Measurements from ENCODE around the gene SUMF2.
"Not testable (repeated sequence)": the region's sequence is repeated elsewhere in the genome, so short reads cannot be mapped to it uniquely, and the experiment has no call there.

The SUMF2 gene

DNA sequence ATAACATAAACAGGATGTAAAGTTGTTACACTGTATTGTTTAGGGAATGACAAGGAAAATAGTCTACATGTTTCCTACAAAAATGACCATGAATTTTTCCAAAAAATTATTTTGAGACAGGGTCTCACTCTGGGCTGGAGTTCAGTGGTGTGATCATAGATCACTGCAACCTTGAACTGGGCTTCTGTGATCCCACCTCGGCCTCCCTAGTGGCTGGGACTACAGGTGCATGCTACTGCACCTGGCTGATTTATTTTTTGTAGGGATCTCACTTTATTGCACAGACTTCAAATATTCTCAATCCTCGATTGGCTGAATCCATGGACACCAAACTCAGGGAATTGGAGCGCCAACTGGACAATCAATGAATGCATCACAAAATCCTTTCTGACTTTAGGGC is 35.6 kb downstream of the SUMF2 start:
- no peak for DNase-seq (ENCODE audit: extremely low read depth, low read depth)
- no peak overlapping the region for H3K4me3 ChIP-seq (replicated peaks; ENCODE audit: low read depth, low read length)
- TF ChIP-seq, protein P1, sequence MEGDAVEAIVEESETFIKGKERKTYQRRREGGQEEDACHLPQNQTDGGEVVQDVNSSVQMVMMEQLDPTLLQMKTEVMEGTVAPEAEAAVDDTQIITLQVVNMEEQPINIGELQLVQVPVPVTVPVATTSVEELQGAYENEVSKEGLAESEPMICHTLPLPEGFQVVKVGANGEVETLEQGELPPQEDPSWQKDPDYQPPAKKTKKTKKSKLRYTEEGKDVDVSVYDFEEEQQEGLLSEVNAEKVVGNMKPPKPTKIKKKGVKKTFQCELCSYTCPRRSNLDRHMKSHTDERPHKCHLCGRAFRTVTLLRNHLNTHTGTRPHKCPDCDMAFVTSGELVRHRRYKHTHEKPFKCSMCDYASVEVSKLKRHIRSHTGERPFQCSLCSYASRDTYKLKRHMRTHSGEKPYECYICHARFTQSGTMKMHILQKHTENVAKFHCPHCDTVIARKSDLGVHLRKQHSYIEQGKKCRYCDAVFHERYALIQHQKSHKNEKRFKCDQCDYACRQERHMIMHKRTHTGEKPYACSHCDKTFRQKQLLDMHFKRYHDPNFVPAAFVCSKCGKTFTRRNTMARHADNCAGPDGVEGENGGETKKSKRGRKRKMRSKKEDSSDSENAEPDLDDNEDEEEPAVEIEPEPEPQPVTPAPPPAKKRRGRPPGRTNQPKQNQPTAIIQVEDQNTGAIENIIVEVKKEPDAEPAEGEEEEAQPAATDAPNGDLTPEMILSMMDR (IDR thresholded peaks at IDR 0.05; ENCODE audit: low read depth, low read length, missing control alignments): no peak

DNA sequence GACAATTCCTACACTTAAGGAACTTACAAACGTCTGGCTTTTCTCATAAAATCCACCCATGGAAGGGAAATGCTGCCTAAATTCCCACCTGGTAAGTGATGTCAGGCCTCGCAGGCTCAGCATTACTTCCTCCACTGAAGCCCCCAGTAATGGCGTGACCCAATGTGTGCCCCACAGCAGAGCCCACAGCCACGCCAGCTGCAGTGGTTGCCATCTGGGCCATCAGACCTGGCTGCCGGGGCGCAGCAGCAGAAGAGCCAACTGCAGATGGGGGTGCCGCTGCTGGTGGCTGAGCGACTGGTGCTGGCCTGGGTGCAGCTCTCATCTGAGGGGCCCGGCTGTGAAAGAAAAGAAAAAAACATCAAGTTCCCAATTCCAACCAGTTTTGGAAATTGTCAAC is 40.1 kb downstream of the SUMF2 start:
- not testable (repeated sequence) for H3K4me3 ChIP-seq (replicated peaks; ENCODE audit: low read depth, low read length); DNase-seq (ENCODE audit: extremely low read depth, low read depth)

- TF ChIP-seq, protein P1 (IDR thresholded peaks at IDR 0.05; ENCODE audit: low read depth, low read length, missing control alignments): no peak
- peak; percentile 37 for DNase-seq (ENCODE audit: extremely low read depth, low read depth)
- H3K4me3 ChIP-seq (replicated peaks; ENCODE audit: low read depth, low read length): peak overlapping the region; percentile 87
Measured at GRCh38 chr7:56105508-56105907, 41.4 kb downstream of the SUMF2 start.

- TF ChIP-seq, protein P1 (IDR thresholded peaks at IDR 0.05; ENCODE audit: low read depth, low read length, missing control alignments): no peak
- peak; percentile 97 for DNase-seq (ENCODE audit: extremely low read depth, low read depth)
- H3K4me3 ChIP-seq (replicated peaks; ENCODE audit: low read depth, low read length): peak within 1 kb of the TSS; percentile 87
Measured at GRCh38 chr7:56106108-56107073, 42.3 kb downstream of the SUMF2 start, which contains the start of gene CHCHD2. Gene CHCHD2 (minus strand): TSS chr7:56106476. CDS start chr7:56106413, 63 bp downstream.

DNA sequence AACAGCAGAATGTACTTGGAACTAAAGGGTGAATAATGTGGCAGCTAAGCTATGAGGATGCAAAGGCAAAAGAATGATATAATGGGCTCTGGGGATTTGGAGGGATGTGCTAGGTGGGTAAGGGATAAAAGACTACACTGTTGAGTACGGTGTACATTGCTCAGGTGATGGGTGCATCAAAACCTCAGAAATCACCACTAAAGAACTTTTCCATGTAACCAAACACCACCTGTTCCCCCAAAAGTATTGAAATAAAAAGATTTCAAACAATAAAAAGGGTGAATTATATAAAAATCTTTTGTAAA is 43.8 kb downstream of the SUMF2 start:
- TF ChIP-seq, protein P1 (IDR thresholded peaks at IDR 0.05; ENCODE audit: low read depth, low read length, missing control alignments): no peak
- no peak for DNase-seq (ENCODE audit: extremely low read depth, low read depth)
- no peak overlapping the region for H3K4me3 ChIP-seq (replicated peaks; ENCODE audit: low read depth, low read length)

- TF ChIP-seq, protein P1 (IDR thresholded peaks at IDR 0.05; ENCODE audit: low read depth, low read length, missing control alignments): no peak
- no peak overlapping the region for H3K4me3 ChIP-seq (replicated peaks; ENCODE audit: low read depth, low read length)
- DNase-seq (ENCODE audit: extremely low read depth, low read depth): no peak
Measured at GRCh38 chr7:56110611-56111010, 46.5 kb downstream of the SUMF2 start.

- not testable (repeated sequence) for H3K4me3 ChIP-seq (replicated peaks; ENCODE audit: low read depth, low read length); DNase-seq (ENCODE audit: extremely low read depth, low read depth)
Measured at GRCh38 chr7:56112244-56112643, 48.2 kb downstream of the SUMF2 start.
